Muscle of leg (tissue), 16 donors: ENCODE results near the gene ACAD10. TPM values are rescaled to one million over a fixed set of nuclear protein-coding genes. Genes with fewer than 3 reads are reported as not detected.
A peak's percentile ranks its signal among the peaks of the same experiment; 100 is the strongest.
"Not testable (repeated sequence)": the region's sequence is repeated elsewhere in the genome, so short reads cannot be mapped to it uniquely, and the experiment has no call there.

Experiments
- DNase-seq: peaks from one replicate; pipeline ENCODE4 v3.0.0; 2013
- H3K27ac ChIP-seq: one replicate; pipeline ENCODE4 v1.5.1; 2013; ENCODE audit warnings: mild to moderate bottlenecking, low read length, control low read depth
- H3K27me3 ChIP-seq: one replicate; pipeline ENCODE4 v1.6.1; 2013; ENCODE audit warnings: low read length; ENCODE audit not compliant: control insufficient read depth, insufficient read depth
- H3K36me3 ChIP-seq: one replicate; pipeline ENCODE4 v1.6.1; 2013; ENCODE audit warnings: low read length; ENCODE audit not compliant: control insufficient read depth, insufficient read depth
- H3K4me1 ChIP-seq: one replicate; pipeline ENCODE4 v1.6.1; 2013; ENCODE audit warnings: low read length; ENCODE audit not compliant: control insufficient read depth, insufficient read depth
- H3K4me3 ChIP-seq: one replicate; pipeline ENCODE4 v1.5.1; 2013; ENCODE audit warnings: low read length, control low read depth
- H3K9me3 ChIP-seq: replicated peaks from 2 replicates; pipeline ENCODE4 v1.6.1; 2013; ENCODE audit warnings: low read depth, low read length; ENCODE audit not compliant: control insufficient read depth
- WGBS: methylation state at CpG from one replicate; pipeline ENCODE4 v1.1.5; 2013; ENCODE audit warnings: missing lambda C conversion rate; ENCODE audit not compliant: insufficient coverage; 5-methylcytosine and 5-hydroxymethylcytosine counted together
- long read RNA-seq, 11 donors: transcript quantifications; one replicate each; lab custom pipeline, GENCODE V29; 2026
- polyA plus RNA-seq, 8 donors: library from polyadenylated mRNA; unstranded; fragments of 120-200 nt; gene quantifications; one replicate each; pipeline versions ENCODE4 v1.2.1 to v1.2.3, GENCODE V29; 2013; ENCODE audit warnings: inconsistent platforms in 1 of 8, low replicate concordance in 1 of 8; ENCODE audit not compliant: insufficient read length in 8 of 8, insufficient read depth in 1 of 8
- total RNA-seq: library from RNA; stranded (reverse); fragments of 120-200 nt; gene quantifications from one replicate; pipeline ENCODE4 v1.2.4, GENCODE V29; 2013

The ACAD10 gene
- total RNA-seq (12.9 TPM), polyA plus RNA-seq (10 to 100 TPM; 11.4 to 20.2 (median 16.5) TPM)
- long read RNA-seq, donor 1, partial matches to known transcripts: 0 of 1 reads
- long read RNA-seq, donor 1, other reads (novel, unspliced or antisense): 0 of 1 reads
- long read RNA-seq, donor 2: 0 reads
- long read RNA-seq, donor 3, partial matches to known transcripts: 0 of 3 reads
- long read RNA-seq, donor 3, other reads (novel, unspliced or antisense): 0 of 3 reads
- long read RNA-seq, donor 4: 0 reads
- long read RNA-seq, donor 5, full-length matches to known transcripts: 3 of 3 reads
- long read RNA-seq, donor 5, partial matches to known transcripts: 0 of 3 reads
- long read RNA-seq, donor 5, other reads (novel, unspliced or antisense): 0 of 3 reads
- long read RNA-seq, donor 6, partial matches to known transcripts: 0 of 3 reads
- long read RNA-seq, donor 6, other reads (novel, unspliced or antisense): 0 of 3 reads
- long read RNA-seq, donor 7, partial matches to known transcripts: 0 of 3 reads
- long read RNA-seq, donor 7, other reads (novel, unspliced or antisense): 0 of 3 reads
- long read RNA-seq, donor 8: 0 reads
- long read RNA-seq, donor 9: 0 reads
- long read RNA-seq, donor 10, partial matches to known transcripts: 0 of 3 reads
- long read RNA-seq, donor 10, other reads (novel, unspliced or antisense): 0 of 3 reads
- long read RNA-seq, donor 11, partial matches to known transcripts: 0 of 2 reads
- long read RNA-seq, donor 11, other reads (novel, unspliced or antisense): 0 of 2 reads

- no peaks in the 10 kb centered on the region for H3K9me3 ChIP-seq
- peaks cover 7% of the 10 kb centered on the region for H3K4me1 ChIP-seq
- H3K27me3 ChIP-seq: no peaks in the 10 kb centered on the region
- peak within 1 kb of the TSS; percentile 85 for H3K4me3 ChIP-seq
- peak within 1 kb of the TSS; percentile 70 for H3K27ac ChIP-seq
- H3K36me3 ChIP-seq: peaks cover 14% of the 10 kb centered on the region
- DNase-seq: peak; percentile 98
- under 1% methylated on average over 55 of the region's 63 CpGs for whole genome bisulfite sequencing
These were observed at the start of gene ACAD10, which contains the start of gene BRAP for GRCh38 chr12:111685811-111686573. Gene ACAD10 (plus strand): TSS chr12:111686053. CDS start chr12:111692710, 6,657 bp downstream. Gene BRAP (minus strand): TSS chr12:111685956. CDS start chr12:111685792, 164 bp downstream.

- peak; percentile 97 for DNase-seq
- peak overlapping the region; percentile 2 for H3K4me3 ChIP-seq
- no peaks in the 10 kb centered on the region for H3K27me3 ChIP-seq
- peaks cover 34% of the 10 kb centered on the region for H3K4me1 ChIP-seq
- H3K27ac ChIP-seq: peak overlapping the region; percentile 94
- no peaks in the 10 kb centered on the region for H3K36me3 ChIP-seq
- H3K9me3 ChIP-seq: no peaks in the 10 kb centered on the region
- 9% methylated on average over 13 of the region's 19 CpGs for WGBS
These were observed 49.5 kb upstream of the ACAD10 start for GRCh38 chr12:111636209-111636945.

- 0% methylated on average over 2 of the region's 6 CpGs for WGBS
- peaks cover 36% of the 10 kb centered on the region for H3K4me1 ChIP-seq
- peak; percentile 71 for DNase-seq
- peak overlapping the region; percentile 75 for H3K27ac ChIP-seq
- no peak overlapping the region for H3K4me3 ChIP-seq
- peaks cover 7% of the 10 kb centered on the region for H3K36me3 ChIP-seq
- no peaks in the 10 kb centered on the region for H3K9me3 ChIP-seq
- H3K27me3 ChIP-seq: no peaks in the 10 kb centered on the region
These were observed 47.3 kb upstream of the ACAD10 start for GRCh38 chr12:111638556-111638955.

DNA sequence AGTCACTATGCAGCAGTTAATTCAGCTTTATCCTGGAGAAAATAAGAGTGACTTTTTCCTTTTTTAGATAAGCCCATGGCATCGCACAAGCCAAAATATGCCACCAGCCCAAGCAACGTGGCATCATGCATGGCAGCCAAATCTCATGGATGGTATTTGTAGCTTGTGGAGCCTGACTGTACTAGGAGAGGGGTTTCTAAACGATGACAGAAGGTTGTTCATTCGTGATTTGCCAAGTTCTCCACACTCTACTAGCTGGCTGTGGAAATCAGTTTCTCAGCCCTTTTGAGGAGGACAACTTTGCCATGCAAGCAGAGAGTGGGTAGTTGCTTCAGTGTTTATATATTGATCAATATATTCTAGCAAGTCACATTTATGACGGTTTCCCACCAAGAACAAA is 45.3 kb upstream of the ACAD10 start:
- Histone ChIP-seq H3K4me1 (peaks cover 29% of the 10 kb centered on the region), H3K27ac (no peak overlapping the region), H3K9me3 (no peaks in the 10 kb centered on the region), H3K36me3 (peaks cover 22% of the 10 kb centered on the region), H3K27me3 (no peaks in the 10 kb centered on the region), H3K4me3 (no peak overlapping the region)
- no peak for DNase-seq
- WGBS: no CpG with 5 or more reads among the region's 5 CpGs

GRCh38 chr12:111642681-111643426 is 43.0 kb upstream of the ACAD10 start:
- peak; percentile 41 for DNase-seq
- Histone ChIP-seq H3K4me3 (no peak overlapping the region), H3K36me3 (peaks cover 37% of the 10 kb centered on the region), H3K27ac (no peak overlapping the region), H3K27me3 (no peaks in the 10 kb centered on the region), H3K4me1 (peaks cover 8% of the 10 kb centered on the region), H3K9me3 (no peaks in the 10 kb centered on the region)
- WGBS: 13% methylated on average over 1 of the region's 4 CpGs

DNA sequence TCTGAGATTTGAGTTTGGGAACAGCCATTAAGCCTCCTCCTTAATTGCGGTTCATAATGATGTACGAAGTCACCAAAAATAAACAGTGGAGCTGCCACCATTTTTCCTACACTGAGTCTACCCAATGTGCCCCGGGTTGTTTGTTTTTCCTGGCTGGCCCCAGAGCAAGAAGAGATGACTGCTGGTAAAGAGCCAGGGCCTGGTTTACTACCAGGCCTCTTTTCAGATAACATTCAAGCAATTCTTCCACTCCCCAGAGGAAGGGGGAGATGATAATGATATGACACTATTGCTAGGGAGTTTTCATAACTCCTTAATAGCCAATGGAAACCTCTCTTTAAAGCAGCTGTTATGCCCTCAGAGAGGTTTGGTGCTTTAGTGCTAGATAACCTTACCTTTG is 42.4 kb upstream of the ACAD10 start:
- Histone ChIP-seq H3K4me3 (no peak overlapping the region), H3K4me1 (peaks cover 5% of the 10 kb centered on the region), H3K27ac (no peak overlapping the region), H3K27me3 (no peaks in the 10 kb centered on the region), H3K9me3 (no peaks in the 10 kb centered on the region), H3K36me3 (peaks cover 37% of the 10 kb centered on the region)
- DNase-seq: no peak
- 50% methylated on average over 2 of the region's 3 CpGs for WGBS

GRCh38 chr12:111645433-111645832 is 40.4 kb upstream of the ACAD10 start:
- H3K4me1 ChIP-seq: peaks cover 3% of the 10 kb centered on the region
- no peaks in the 10 kb centered on the region for H3K9me3 ChIP-seq
- WGBS: 84% methylated on average over 5 of the region's 5 CpGs
- no peak for DNase-seq
- H3K36me3 ChIP-seq: peaks cover 46% of the 10 kb centered on the region
- H3K4me3 ChIP-seq: no peak overlapping the region
- no peak overlapping the region for H3K27ac ChIP-seq
- H3K27me3 ChIP-seq: no peaks in the 10 kb centered on the region

DNA sequence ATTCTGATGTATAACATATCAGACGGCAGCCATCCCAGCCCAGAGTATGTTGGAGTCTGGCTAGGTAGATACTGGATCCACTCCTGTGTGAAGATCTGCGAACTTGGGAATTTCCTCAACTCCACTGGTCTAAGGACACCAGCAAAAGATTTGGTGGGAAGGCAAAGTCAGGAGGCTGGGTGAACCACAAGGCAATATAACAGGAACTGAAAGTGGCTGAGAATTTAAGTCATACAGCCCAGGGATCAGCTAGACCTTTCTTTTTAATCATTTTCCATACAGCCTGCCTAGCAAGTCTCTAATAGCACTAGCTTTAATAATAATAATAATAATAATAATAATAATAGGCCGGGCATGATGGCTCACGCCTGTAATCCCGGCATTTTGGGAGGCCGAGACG is 34.9 kb upstream of the ACAD10 start:
- 88% methylated on average over 6 of the region's 7 CpGs for WGBS
- H3K9me3 ChIP-seq: no peaks in the 10 kb centered on the region
- H3K4me3 ChIP-seq: no peak overlapping the region
- H3K4me1 ChIP-seq: no peaks in the 10 kb centered on the region
- H3K27me3 ChIP-seq: no peaks in the 10 kb centered on the region
- no peak overlapping the region for H3K27ac ChIP-seq
- peak; percentile 30 for DNase-seq
- H3K36me3 ChIP-seq: peaks cover 48% of the 10 kb centered on the region

DNA sequence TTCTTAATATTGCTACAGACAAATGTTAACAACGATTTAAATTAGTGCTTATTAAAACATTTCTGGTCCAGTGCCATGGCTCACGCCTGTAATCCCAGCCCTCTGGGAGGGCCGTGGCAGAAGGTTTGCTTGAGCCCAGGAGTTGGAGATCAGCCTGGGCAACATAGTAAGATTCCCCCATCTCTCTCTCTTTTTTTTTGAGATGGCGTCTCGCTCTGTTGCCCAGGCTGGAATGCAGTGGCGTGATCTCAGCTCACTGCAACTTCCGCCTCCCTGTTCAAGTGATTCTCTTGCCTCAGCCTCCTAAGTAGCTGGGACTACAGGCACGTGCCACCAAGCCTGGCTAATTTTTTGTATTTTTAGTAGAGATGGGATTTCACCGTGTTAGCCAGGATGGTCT is 33.3 kb upstream of the ACAD10 start:
- WGBS: 90% methylated on average over 9 of the region's 9 CpGs
- not testable (repeated sequence) for H3K4me1 ChIP-seq, H3K27me3 ChIP-seq, H3K9me3 ChIP-seq, H3K4me3 ChIP-seq, H3K27ac ChIP-seq, DNase-seq
- H3K36me3 ChIP-seq: peaks cover 51% of the 10 kb centered on the region
